Stimulated activated CD4-positive, alpha-beta T cell treated with anti-CD3 and anti-CD28 coated beads, Interleukin-1b, Interleukin-23, amount 100 ng/mL, for 1 hour (primary cell): ENCODE measurements around the gene LCNL1.
"Not testable (repeated sequence)": the region's sequence is repeated elsewhere in the genome, so short reads cannot be mapped to it uniquely, and the experiment has no call there.

Source experiments
- DNase-seq, 2 donors: peaks; one replicate each; pipeline ENCODE4 v3.0.0-alpha.2; 2020; ENCODE audit warnings: low read depth in 2 of 2

The LCNL1 gene

GRCh38 chr9:137026384-137026783 lies 43.6 kb downstream of the LCNL1 start:
- DNase-seq = no peak

GRCh38 chr9:137026828-137027227 lies 44.0 kb downstream of the LCNL1 start:
- no peak for DNase-seq

DNA sequence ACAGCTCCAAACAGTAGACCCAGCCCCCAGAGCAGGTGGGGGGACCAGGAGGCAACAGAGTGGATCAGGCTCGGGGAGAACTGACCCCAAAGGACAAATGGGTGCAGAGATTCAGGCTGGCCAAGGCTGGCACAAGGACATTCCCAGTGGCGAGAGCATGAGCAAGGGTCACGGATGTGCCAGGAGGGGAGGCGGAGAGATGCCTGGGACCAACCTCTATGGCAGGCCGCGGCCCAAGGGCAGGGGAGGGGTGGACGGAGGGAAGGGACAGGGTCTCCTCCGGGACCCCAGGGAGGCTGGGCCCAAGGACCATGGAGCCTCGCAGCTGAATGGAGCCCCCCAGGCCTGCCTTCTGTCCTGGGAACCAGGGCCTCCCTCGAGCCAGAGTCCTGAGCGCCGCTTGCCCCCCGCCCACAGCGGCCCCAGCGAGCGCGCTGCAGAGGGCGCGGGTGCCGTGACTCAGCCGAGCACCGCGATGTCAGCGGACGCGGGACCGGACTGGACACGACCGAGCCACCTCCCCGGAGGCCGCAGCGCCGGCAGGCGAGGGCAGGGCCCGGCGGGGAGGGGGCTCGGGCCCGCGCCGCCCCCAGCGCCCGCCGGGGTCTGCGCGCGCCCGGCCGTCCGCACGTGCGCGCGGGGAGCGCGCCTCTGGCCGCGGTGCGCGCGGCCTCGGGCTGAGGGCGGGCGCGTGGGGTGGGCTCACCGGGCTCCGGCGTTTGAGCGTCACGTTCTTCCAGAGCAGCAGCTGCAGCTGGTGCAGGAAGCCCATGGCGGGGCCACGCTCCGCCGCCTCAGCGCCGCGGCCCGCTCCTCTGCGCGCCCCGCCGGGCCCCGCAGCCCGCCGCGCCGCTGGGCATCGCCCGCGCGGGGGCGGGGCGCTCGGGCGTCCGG lies 44.8 kb downstream of the LCNL1 start, which contains the start of gene ABCA2:
Gene ABCA2, minus strand, starts transcription at position 869 of the 894 bp plus-strand sequence. Its CDS starts 97 bp downstream, at position 772.
- DNase-seq = no peak

- peak; percentile 27 to 44 for DNase-seq
Observed at GRCh38 chr9:137028263-137029057, 45.7 kb downstream of the LCNL1 start.

DNA sequence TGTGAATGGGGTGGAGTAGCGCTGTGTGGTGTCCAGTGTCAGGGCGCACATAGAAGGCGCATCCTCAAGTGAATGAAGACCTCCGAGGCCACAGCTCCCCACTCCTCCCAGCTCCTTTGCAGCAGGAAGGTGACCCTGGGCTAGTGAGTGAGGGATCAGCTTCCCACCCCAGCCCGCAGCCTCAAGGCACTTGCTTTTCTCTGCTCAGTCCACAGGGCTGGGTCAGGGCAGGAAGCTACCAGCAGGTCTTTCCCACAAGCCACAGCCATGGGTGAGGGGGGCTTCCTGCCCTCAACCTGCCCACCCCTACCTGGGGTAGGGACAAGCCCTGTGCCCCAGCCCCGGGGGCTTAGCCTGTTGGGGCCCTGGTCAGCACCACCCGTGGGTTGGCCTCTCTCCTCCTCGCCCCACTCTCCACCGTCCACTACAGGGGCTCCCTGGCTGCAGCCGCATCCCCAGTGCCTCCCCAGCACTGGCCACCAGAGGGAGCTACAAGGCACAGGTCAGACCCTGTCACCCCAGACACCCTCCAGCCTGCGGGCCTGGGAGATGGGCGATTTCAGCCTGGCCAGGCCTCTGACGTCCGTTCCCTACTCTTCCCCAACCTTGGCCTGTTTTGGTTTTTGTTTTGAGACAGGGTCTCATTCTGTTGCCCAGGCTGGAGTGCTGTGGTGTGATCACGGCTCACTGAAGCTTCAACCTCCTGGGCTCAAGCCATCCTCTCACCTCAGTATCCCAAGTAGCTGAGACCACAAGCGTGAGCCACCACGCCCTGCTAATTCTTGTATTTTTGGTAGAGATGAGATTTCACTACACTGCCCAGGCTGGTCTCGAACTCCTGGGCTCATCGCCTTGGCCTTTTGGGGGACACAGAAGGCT lies 46.5 kb downstream of the LCNL1 start:
- DNase-seq = peak in 1 of 2 donors; percentile 60

DNA sequence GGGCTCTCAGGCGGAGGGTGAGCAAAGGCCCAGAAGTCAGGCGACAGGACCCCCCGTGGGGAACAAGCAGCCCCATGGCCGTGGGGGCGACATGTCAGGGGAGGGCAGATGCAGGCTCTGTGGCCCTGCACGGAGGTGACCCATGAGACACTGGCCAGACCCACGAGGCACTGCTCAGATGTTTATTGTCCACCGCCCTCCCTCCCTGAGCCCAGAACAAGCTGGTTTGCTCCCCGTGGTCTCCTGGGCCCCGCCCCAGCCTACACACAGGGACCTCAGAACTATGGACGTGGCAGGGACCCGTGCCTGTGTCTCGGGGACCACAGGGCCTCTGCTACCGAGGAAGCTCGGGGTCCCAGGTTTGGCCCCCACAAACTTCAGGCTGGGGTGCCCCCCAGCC lies 47.2 kb downstream of the LCNL1 start:
- DNase-seq = no peak

DNA sequence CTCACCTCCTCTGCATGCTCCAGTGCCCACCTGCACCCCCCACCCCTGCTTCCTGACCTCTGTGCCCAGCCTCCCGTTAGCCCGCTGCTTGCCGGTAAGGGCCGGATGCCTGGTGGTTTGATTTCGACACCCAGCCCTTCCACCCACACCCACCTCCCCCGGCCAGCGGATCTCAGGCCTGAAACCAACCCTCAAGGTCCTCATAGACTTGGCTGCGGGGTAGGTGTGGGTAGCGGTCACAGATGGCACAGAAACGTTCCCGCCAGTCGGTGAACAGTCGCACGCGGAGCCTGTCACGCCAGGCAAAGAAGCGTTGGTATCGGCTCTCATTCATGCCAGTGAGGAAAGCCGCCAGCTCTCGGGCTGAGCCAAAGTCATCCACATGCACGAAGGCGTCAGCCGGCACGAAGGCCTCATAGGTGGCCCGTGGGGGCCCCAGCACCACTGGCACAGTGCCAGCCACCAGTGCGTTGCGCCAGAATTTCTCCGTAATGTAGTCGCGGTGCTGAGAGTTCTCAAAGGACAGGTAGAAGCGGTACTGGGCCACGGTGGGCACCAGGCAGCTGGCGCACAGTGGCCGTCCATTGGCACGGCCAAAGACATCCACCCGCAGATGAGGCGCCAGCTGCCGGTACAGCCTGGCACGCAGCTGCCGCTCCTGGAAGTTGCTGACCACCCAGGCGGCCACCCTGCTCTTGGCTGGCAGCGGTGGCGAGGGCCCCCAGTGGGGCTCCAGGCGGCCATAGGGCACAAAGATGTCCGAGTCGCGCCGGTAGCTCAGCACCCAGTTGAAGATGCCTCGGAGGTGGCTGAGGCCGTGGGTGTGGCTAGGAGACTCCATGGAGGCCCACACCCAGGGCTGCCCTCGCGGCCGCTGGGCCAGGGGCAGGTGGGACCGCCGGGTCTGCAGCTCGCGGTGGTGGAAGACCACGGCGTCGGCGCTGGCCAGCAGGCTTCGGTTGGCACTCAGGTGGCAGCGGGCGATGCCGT lies 48.0 kb downstream of the LCNL1 start:
- DNase-seq = no peak

GRCh38 chr9:137031904-137032640 lies 49.3 kb downstream of the LCNL1 start, which contains the start of gene FUT7:
Gene FUT7, minus strand, starts transcription at chr9:137032088. Its CDS starts 97 bp downstream, at chr9:137031991.
- no peak for DNase-seq

- no peak for DNase-seq
Observed at GRCh38 chr9:137032858-137033257, 50.1 kb downstream of the LCNL1 start.

DNA sequence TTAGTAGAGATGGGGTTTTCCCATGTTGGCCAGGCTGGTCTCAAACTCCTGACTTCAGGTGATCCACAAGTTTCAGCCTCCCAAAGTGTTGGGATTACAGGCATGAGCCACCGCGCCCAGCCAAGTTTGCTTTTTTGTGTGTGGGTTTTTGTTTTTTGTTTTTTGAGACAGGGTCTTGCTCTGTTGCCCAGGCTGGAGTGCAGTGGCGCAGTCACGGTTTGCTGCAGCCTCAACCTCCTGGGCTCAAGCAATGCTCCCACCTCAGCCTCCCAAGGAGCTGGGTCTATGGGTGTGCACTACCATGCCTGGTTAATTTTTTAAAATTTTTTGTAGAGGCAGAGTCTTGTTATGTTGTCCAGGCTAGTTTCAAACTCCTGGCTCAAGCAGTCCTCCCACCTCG lies 50.7 kb downstream of the LCNL1 start:
- not testable (repeated sequence) for DNase-seq

DNA sequence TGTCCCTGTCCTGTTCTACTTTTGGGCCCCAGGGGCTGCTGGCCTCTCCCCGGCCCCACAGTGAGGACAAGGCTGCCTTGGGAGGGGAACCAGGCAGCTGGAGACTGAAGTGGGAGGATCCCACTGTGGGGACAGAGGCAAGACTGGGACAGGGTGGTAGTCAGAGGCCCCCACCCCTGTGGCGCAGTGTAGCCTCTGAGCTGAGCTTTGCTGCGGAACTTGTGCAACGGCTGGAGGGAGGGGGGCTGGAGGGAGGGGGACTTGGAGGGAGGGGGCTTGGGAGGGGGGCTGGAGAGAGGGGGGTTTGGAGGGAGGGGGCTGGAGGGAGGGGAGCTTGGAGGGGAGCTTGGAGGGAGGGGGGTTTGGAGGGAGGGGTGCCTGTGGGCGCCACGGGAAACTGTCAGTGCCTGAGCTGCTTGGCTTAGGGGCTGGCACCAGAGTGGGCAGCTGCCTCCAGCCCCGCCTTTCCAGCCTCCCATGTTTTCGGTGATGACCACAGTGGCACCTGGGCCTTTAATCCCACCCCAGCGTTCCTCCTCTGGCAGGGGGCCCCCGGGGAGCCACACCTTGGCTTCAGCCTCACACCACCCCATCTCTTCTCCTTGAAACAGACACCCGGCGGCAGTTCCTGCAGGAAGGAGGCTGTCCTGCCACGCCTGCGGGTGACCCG lies 51.4 kb downstream of the LCNL1 start:
- DNase-seq = no peak

GRCh38 chr9:137034709-137035506 lies 52.1 kb downstream of the LCNL1 start:
- peak; percentile 75 to 77 for DNase-seq
